GM23338 (cell line): ENCODE results near the gene KIAA0232.

Experiments
- CREB1 ChIP-seq: fragments of 250-450 bp; sonication (Bioruptor Pico); IDR thresholded peaks from 2 replicates; pipeline ENCODE4 v1.5.0; 2020; ENCODE audit warnings: low read depth, mild to moderate bottlenecking, moderate library complexity
- EZH2 ChIP-seq: fragments of 200-600 bp; sonication (generic); IDR thresholded peaks from one replicate; pipeline ENCODE4 v1.8.0; 2017; ENCODE audit warnings: antibody characterized with exemption, mild to moderate bottlenecking, low read depth; ENCODE audit not compliant: unreplicated experiment
- EZH2phosphoT487 ChIP-seq: fragments of 200-600 bp; sonication (generic); IDR thresholded peaks from one replicate; pipeline ENCODE4 v1.8.1; 2018; ENCODE audit warnings: antibody characterized with exemption; ENCODE audit not compliant: unreplicated experiment
- JUNB ChIP-seq: IDR thresholded peaks from one replicate; pipeline ENCODE4 v1.6.1; 2016; ENCODE audit warnings: antibody characterized with exemption; ENCODE audit not compliant: unreplicated experiment
- NANOG ChIP-seq: IDR thresholded peaks from 2 replicates; pipeline ENCODE4 v1.6.1; 2016; ENCODE audit warnings: antibody characterized with exemption, borderline replicate concordance
- POLR2AphosphoS5 ChIP-seq: IDR thresholded peaks from 2 replicates; pipeline ENCODE4 v1.6.1; 2016; ENCODE audit warnings: antibody characterized with exemption, low read depth
- STAT1 ChIP-seq: IDR thresholded peaks from one replicate; pipeline ENCODE4 v1.6.1; 2016; ENCODE audit warnings: antibody characterized with exemption; ENCODE audit not compliant: unreplicated experiment
- ZNF114 ChIP-seq: fragments of 250-450 bp; sonication (Bioruptor Pico); IDR thresholded peaks from 2 replicates; pipeline ENCODE4 v1.5.0; 2020; ENCODE audit warnings: mild to moderate bottlenecking, moderate library complexity
- ZNF331 ChIP-seq: fragments of 250-450 bp; sonication (Bioruptor Pico); IDR thresholded peaks from 2 replicates; pipeline ENCODE4 v1.5.0; 2020; ENCODE audit warnings: low read depth, mild to moderate bottlenecking, moderate library complexity
- TF ChIP-seq, protein P1 (sequence below), 2 experiments: fragments of 200-600 bp in 1 of 2; sonication (generic) in 1 of 2; conservative IDR thresholded peaks; 2 replicates each; pipeline versions ENCODE4 v1.5.1 to v1.6.1; 2016 to 2017; ENCODE audit warnings: antibody characterized with exemption in 2 of 2, low read depth in 2 of 2, mild to moderate bottlenecking in 2 of 2, moderate library complexity in 1 of 2
- TF ChIP-seq, protein P2 (sequence below): IDR thresholded peaks from one replicate; pipeline ENCODE4 v1.6.1; 2018; ENCODE audit warnings: antibody characterized with exemption; ENCODE audit not compliant: unreplicated experiment
- TF ChIP-seq, protein P3 (sequence below): IDR thresholded peaks from 2 replicates; pipeline ENCODE4 v1.6.1; 2016; ENCODE audit warnings: antibody characterized with exemption
- TF ChIP-seq, protein P4 (sequence below): fragments of 250-450 bp; sonication (Bioruptor Pico); IDR thresholded peaks from 2 replicates; pipeline ENCODE4 v1.5.0; 2020; ENCODE audit warnings: mild to moderate bottlenecking, moderate library complexity

DNA sequence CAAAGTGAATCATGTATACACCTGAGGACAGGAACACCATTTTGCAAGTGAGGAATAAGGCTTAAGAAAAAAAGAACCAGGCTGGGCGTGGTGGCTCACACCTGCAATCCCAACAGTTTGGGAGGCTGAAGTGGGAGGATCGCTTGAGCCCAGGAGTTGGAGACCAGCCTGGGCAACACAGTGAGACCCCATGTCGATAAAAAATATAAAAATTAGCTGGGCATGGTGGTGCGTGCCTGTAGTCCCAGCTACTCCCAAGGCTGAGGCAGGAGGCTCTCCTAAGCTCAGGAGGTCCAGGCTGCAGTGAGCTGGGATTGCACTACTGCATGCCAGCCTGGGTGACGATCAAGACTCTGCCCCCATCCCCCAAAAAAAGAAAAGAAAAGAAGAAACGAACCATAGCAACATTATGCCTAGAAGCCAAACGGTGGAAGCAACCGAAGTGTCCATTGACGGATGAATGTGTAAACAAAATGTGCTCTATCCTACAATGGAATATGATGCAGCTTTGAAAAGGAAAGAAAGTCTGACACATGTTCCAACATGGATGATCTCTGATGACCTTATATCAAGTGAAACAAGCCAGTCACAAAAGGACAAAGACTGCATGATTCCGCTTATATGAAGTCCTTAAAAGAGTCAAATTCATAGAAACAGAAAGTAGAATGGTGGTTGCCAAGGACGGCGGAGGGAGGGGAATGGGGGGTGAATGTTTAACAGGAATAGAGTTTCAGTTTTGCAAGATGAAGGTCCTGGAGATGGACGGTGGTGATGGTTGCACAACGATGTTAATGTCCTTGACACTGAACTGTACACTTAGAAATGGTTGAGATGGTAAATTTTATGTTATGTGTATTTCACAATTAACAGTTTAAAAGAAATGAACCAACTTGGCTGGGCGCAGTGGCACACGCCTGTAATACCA, 8.6 kb upstream of the KIAA0232 start:
- TF ChIP-seq POLR2AphosphoS5 (no peak), EZH2phosphoT487 (no peak), ZNF331 (CRISPR knock-in tag) (no peak), EZH2 (no peak), JUNB (no peak), CREB1 (CRISPR knock-in tag) (no peak), STAT1 (no peak), ZNF114 (no peak), NANOG (no peak)
- TF ChIP-seq, protein P1, sequence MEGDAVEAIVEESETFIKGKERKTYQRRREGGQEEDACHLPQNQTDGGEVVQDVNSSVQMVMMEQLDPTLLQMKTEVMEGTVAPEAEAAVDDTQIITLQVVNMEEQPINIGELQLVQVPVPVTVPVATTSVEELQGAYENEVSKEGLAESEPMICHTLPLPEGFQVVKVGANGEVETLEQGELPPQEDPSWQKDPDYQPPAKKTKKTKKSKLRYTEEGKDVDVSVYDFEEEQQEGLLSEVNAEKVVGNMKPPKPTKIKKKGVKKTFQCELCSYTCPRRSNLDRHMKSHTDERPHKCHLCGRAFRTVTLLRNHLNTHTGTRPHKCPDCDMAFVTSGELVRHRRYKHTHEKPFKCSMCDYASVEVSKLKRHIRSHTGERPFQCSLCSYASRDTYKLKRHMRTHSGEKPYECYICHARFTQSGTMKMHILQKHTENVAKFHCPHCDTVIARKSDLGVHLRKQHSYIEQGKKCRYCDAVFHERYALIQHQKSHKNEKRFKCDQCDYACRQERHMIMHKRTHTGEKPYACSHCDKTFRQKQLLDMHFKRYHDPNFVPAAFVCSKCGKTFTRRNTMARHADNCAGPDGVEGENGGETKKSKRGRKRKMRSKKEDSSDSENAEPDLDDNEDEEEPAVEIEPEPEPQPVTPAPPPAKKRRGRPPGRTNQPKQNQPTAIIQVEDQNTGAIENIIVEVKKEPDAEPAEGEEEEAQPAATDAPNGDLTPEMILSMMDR (conservative IDR thresholded peaks at IDR 0.05; ENCODE audit: low read depth in 2 of 2): no peak
- TF ChIP-seq, protein P2, sequence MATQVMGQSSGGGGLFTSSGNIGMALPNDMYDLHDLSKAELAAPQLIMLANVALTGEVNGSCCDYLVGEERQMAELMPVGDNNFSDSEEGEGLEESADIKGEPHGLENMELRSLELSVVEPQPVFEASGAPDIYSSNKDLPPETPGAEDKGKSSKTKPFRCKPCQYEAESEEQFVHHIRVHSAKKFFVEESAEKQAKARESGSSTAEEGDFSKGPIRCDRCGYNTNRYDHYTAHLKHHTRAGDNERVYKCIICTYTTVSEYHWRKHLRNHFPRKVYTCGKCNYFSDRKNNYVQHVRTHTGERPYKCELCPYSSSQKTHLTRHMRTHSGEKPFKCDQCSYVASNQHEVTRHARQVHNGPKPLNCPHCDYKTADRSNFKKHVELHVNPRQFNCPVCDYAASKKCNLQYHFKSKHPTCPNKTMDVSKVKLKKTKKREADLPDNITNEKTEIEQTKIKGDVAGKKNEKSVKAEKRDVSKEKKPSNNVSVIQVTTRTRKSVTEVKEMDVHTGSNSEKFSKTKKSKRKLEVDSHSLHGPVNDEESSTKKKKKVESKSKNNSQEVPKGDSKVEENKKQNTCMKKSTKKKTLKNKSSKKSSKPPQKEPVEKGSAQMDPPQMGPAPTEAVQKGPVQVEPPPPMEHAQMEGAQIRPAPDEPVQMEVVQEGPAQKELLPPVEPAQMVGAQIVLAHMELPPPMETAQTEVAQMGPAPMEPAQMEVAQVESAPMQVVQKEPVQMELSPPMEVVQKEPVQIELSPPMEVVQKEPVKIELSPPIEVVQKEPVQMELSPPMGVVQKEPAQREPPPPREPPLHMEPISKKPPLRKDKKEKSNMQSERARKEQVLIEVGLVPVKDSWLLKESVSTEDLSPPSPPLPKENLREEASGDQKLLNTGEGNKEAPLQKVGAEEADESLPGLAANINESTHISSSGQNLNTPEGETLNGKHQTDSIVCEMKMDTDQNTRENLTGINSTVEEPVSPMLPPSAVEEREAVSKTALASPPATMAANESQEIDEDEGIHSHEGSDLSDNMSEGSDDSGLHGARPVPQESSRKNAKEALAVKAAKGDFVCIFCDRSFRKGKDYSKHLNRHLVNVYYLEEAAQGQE: no peak
- TF ChIP-seq, protein P3, sequence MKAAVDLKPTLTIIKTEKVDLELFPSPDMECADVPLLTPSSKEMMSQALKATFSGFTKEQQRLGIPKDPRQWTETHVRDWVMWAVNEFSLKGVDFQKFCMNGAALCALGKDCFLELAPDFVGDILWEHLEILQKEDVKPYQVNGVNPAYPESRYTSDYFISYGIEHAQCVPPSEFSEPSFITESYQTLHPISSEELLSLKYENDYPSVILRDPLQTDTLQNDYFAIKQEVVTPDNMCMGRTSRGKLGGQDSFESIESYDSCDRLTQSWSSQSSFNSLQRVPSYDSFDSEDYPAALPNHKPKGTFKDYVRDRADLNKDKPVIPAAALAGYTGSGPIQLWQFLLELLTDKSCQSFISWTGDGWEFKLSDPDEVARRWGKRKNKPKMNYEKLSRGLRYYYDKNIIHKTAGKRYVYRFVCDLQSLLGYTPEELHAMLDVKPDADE: no peak
- TF ChIP-seq, protein P4, sequence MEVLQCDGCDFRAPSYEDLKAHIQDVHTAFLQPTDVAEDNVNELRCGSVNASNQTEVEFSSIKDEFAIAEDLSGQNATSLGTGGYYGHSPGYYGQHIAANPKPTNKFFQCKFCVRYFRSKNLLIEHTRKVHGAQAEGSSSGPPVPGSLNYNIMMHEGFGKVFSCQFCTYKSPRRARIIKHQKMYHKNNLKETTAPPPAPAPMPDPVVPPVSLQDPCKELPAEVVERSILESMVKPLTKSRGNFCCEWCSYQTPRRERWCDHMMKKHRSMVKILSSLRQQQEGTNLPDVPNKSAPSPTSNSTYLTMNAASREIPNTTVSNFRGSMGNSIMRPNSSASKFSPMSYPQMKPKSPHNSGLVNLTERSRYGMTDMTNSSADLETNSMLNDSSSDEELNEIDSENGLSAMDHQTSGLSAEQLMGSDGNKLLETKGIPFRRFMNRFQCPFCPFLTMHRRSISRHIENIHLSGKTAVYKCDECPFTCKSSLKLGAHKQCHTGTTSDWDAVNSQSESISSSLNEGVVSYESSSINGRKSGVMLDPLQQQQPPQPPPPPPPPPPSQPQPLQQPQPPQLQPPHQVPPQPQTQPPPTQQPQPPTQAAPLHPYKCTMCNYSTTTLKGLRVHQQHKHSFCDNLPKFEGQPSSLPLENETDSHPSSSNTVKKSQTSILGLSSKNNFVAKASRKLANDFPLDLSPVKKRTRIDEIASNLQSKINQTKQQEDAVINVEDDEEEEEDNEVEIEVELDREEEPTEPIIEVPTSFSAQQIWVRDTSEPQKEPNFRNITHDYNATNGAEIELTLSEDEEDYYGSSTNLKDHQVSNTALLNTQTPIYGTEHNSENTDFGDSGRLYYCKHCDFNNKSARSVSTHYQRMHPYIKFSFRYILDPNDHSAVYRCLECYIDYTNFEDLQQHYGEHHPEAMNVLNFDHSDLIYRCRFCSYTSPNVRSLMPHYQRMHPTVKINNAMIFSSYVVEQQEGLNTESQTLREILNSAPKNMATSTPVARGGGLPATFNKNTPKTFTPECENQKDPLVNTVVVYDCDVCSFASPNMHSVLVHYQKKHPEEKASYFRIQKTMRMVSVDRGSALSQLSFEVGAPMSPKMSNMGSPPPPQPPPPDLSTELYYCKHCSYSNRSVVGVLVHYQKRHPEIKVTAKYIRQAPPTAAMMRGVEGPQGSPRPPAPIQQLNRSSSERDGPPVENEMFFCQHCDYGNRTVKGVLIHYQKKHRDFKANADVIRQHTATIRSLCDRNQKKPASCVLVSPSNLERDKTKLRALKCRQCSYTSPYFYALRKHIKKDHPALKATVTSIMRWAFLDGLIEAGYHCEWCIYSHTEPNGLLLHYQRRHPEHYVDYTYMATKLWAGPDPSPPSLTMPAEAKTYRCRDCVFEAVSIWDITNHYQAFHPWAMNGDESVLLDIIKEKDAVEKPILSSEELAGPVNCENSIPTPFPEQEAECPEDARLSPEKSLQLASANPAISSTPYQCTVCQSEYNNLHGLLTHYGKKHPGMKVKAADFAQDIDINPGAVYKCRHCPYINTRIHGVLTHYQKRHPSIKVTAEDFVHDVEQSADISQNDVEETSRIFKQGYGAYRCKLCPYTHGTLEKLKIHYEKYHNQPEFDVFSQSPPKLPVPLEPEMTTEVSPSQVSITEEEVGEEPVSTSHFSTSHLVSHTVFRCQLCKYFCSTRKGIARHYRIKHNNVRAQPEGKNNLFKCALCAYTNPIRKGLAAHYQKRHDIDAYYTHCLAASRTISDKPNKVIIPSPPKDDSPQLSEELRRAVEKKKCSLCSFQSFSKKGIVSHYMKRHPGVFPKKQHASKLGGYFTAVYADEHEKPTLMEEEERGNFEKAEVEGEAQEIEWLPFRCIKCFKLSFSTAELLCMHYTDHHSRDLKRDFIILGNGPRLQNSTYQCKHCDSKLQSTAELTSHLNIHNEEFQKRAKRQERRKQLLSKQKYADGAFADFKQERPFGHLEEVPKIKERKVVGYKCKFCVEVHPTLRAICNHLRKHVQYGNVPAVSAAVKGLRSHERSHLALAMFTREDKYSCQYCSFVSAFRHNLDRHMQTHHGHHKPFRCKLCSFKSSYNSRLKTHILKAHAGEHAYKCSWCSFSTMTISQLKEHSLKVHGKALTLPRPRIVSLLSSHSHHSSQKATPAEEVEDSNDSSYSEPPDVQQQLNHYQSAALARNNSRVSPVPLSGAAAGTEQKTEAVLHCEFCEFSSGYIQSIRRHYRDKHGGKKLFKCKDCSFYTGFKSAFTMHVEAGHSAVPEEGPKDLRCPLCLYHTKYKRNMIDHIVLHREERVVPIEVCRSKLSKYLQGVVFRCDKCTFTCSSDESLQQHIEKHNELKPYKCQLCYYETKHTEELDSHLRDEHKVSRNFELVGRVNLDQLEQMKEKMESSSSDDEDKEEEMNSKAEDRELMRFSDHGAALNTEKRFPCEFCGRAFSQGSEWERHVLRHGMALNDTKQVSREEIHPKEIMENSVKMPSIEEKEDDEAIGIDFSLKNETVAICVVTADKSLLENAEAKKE: no peak
